HT1080 (cell line): ENCODE results near the gene ATP6AP1. TPM values are rescaled to one million over a fixed set of nuclear protein-coding genes. Genes with fewer than 3 reads are reported as not detected.

Experiments
- DNase-seq: peaks from one replicate; pipeline ENCODE4 v3.0.0-alpha.2; 2015; ENCODE audit warnings: low read depth
- total RNA-seq: library from RNA; depleted of rRNA; stranded (reverse); fragments of >200 nt; shearing (Covaris generic); gene quantifications from 2 replicates; pipeline ENCODE4 v1.2.3, GENCODE V29; 2014

ATP6AP1 gene
- total RNA-seq, 1 experiment from 2014 or later, result 44.4 TPM

- no peak for DNase-seq
Measured at GRCh38 chrX:154426916-154427770, 1.3 kb upstream of the ATP6AP1 start.

GRCh38 chrX:154429711-154430110 lies 1.2 kb downstream of the ATP6AP1 start:
- no peak for DNase-seq

- no peak for DNase-seq
Measured at GRCh38 chrX:154430479-154430878, 2.0 kb downstream of the ATP6AP1 start.

- DNase-seq, result no peak
Measured at GRCh38 chrX:154430916-154431315, 2.4 kb downstream of the ATP6AP1 start.

GRCh38 chrX:154431341-154431740 lies 2.9 kb downstream of the ATP6AP1 start:
- DNase-seq, result no peak

GRCh38 chrX:154432210-154432609 lies 3.7 kb downstream of the ATP6AP1 start:
- DNase-seq, result no peak

- no peak for DNase-seq
Measured at GRCh38 chrX:154433605-154434004, 5.1 kb downstream of the ATP6AP1 start.

- DNase-seq, result no peak
Measured at GRCh38 chrX:154434394-154435168, 6.1 kb downstream of the ATP6AP1 start.

GRCh38 chrX:154435171-154435733 lies 6.8 kb downstream of the ATP6AP1 start:
- no peak for DNase-seq

GRCh38 chrX:154436374-154436982 lies 8.0 kb downstream of the ATP6AP1 start:
- no peak for DNase-seq

GRCh38 chrX:154436983-154437752 lies 8.7 kb downstream of the ATP6AP1 start, which contains the start of gene GDI1:
Gene GDI1, plus strand, starts transcription at chrX:154437154. Its CDS starts 101 bp downstream, at chrX:154437255.
- peak; percentile 28 for DNase-seq

- no peak for DNase-seq
Measured at GRCh38 chrX:154437971-154438893, 9.8 kb downstream of the ATP6AP1 start.

- no peak for DNase-seq
Measured at GRCh38 chrX:154439841-154440240, 11.4 kb downstream of the ATP6AP1 start.

GRCh38 chrX:154440623-154441357 lies 12.3 kb downstream of the ATP6AP1 start:
- no peak for DNase-seq

GRCh38 chrX:154441564-154441963 lies 13.1 kb downstream of the ATP6AP1 start:
- DNase-seq, result no peak

GRCh38 chrX:154441984-154442707 lies 13.7 kb downstream of the ATP6AP1 start:
- DNase-seq, result no peak

GRCh38 chrX:154443479-154443910 lies 15.0 kb downstream of the ATP6AP1 start:
- DNase-seq, result no peak
